ENCODE results near the gene C10orf67.

The C10orf67 gene

GRCh38 chr10:23157239-23157681 is 187.3 kb downstream of the C10orf67 start:
- DNase-seq: no peak

GRCh38 chr10:23156447-23157150 is 188.0 kb downstream of the C10orf67 start:
- DNase-seq: no peak

- DNase-seq: no peak
Measured at GRCh38 chr10:23155169-23155568, 189.4 kb downstream of the C10orf67 start.
